K562 (cell line): ENCODE results near the gene ZNF582. TPM values are rescaled to one million over a fixed set of nuclear protein-coding genes. Genes with fewer than 3 reads are reported as not detected.
"Not testable (repeated sequence)": the region's sequence is repeated elsewhere in the genome, so short reads cannot be mapped to it uniquely, and the experiment has no call there.

Experiments used
- ATAC-seq: fragments of 200-7000 bp; cut with Tn5 transposase; 3 replicates; pipeline ENCODE4 v1.9.1; 2020; ENCODE audit warnings: moderate library complexity
- BruUV-seq: library from RNA; stranded (reverse); fragments of 400-500 nt; replicated peaks from 2 replicates; lab custom pipeline; 2021; lab: Mats Ljungman, UMichigan
- CTCF ChIA-PET: fragments of 300-600 bp; formaldehyde crosslinking; extraction: SDS; loops from one replicate; lab custom pipeline; 2021; ENCODE audit warnings: low intra/inter-chr PET ratio; lab: Yijun Ruan, JAX
- POLR2A ChIA-PET: fragments of 300-600, 350-650 bp; sonication (Branson Sonifier 250); formaldehyde crosslinking; extraction: SDS; loops from one replicate; lab custom pipeline; 2021; ENCODE audit warnings: antibody characterized with exemption, inconsistent platforms; lab: Yijun Ruan, JAX
- DNase-seq, 4 experiments: peaks; one replicate each; pipeline versions ENCODE4 v3.0.0 to v3.0.0-alpha.2; 2011 to 2018; ENCODE audit warnings: low spot score in 3 of 4, mixed read lengths in 3 of 4; ENCODE audit errors: extremely low read depth in 1 of 4
- FAIRE-seq: peaks from 2 replicates; lab custom pipeline; 2011; peaks lifted over from hg19 to GRCh38; lab: Jason Lieb, UNC
- H2AFZ ChIP-seq: 2 replicates; pipeline ENCODE4 v1.6.0; 2011; ENCODE audit warnings: low read depth, low read length, control low read depth, inconsistent platforms
- H3K27ac ChIP-seq: fragments of 200-600 bp; 3 replicates; pipeline ENCODE4 v1.8.0; 2011; ENCODE audit warnings: low read depth, mild to moderate bottlenecking, control low read depth, inconsistent platforms, low read length, moderate library complexity, mixed read lengths; ENCODE audit errors: extremely low read depth
- H3K27me3 ChIP-seq, 2 experiments: fragments of 300-600 bp in 1 of 2; 2 replicates in 1 of 2; 3 replicates in 1 of 2; pipeline versions ENCODE4 v1.6.0 to v1.8.0; 2011; ENCODE audit warnings: inconsistent platforms in 2 of 2, low read length in 2 of 2, mild to moderate bottlenecking in 1 of 2, mixed read lengths in 1 of 2, moderate library complexity in 1 of 2; ENCODE audit not compliant: control insufficient read depth in 2 of 2, insufficient read depth in 2 of 2
- H3K36me3 ChIP-seq: fragments of 300-600 bp; 3 replicates; pipeline ENCODE4 v1.8.0; 2011; ENCODE audit warnings: mild to moderate bottlenecking, low read length, inconsistent platforms; ENCODE audit not compliant: control insufficient read depth, insufficient read depth
- H3K4me1 ChIP-seq, 2 experiments: fragments of 200-600 bp in 1 of 2; replicated peaks in 1 of 2; 2 replicates in 1 of 2; 3 replicates in 1 of 2; pipeline versions ENCODE4 v1.5.1 to v1.8.0; 2011; ENCODE audit warnings: inconsistent platforms in 2 of 2, low read length in 2 of 2, mild to moderate bottlenecking in 1 of 2, mixed read lengths in 1 of 2, moderate library complexity in 1 of 2; ENCODE audit not compliant: control insufficient read depth in 2 of 2, insufficient read depth in 2 of 2
- H3K4me2 ChIP-seq: 2 replicates; pipeline ENCODE4 v1.6.1; 2011; ENCODE audit warnings: low read length, control low read depth, inconsistent platforms, mixed read lengths; ENCODE audit not compliant: insufficient read depth
- H3K4me3 ChIP-seq: fragments of 200-600 bp; sonication (generic), shearing (Covaris generic); 2 replicates; pipeline ENCODE4 v1.5.1; 2016; ENCODE audit warnings: control low read depth, inconsistent platforms
- H3K79me2 ChIP-seq: fragments of 200-600 bp; 3 replicates; pipeline ENCODE4 v1.8.0; 2011; ENCODE audit warnings: low read length, inconsistent platforms; ENCODE audit not compliant: control insufficient read depth, insufficient read depth
- H3K9ac ChIP-seq, 2 experiments: 2 replicates each; pipeline versions ENCODE4 v1.6.0 to v1.6.1; 2011; ENCODE audit warnings: low read depth in 2 of 2, low read length in 2 of 2, control low read depth in 1 of 2, inconsistent platforms in 1 of 2, mild to moderate bottlenecking in 1 of 2, mixed read lengths in 1 of 2; ENCODE audit not compliant: insufficient read depth in 1 of 2
- H3K9me1 ChIP-seq: one replicate; pipeline ENCODE4 v1.6.0; 2011; ENCODE audit warnings: inconsistent platforms, mild to moderate bottlenecking, low read length, moderate library complexity; ENCODE audit not compliant: control insufficient read depth, insufficient read depth
- H3K9me3 ChIP-seq: replicated peaks from 2 replicates; pipeline ENCODE4 v1.5.1; 2011; ENCODE audit warnings: low read depth, low read length, inconsistent platforms; ENCODE audit not compliant: control insufficient read depth, insufficient read depth
- H4K20me1 ChIP-seq: replicated peaks from 2 replicates; pipeline ENCODE4 v1.6.1; 2011; ENCODE audit warnings: low read length, inconsistent platforms, mixed read lengths; ENCODE audit not compliant: control insufficient read depth, insufficient read depth
- ELK1 ChIP-seq: sonication (generic); formaldehyde crosslinking; IDR thresholded peaks from 2 replicates; pipeline ENCODE4 v1.8.1; 2022; ENCODE audit warnings: missing genetic modification reagents
- KAT8 ChIP-seq: fragments of 450-650 bp; IDR thresholded peaks from 2 replicates; pipeline ENCODE4 v1.6.1; 2016; ENCODE audit warnings: low read depth, mild to moderate bottlenecking
- ZFP36 ChIP-seq: fragments of 150-350 bp; IDR thresholded peaks from 2 replicates; pipeline ENCODE4 v1.6.1; 2018; ENCODE audit warnings: low read length, low read depth; ENCODE audit not compliant: partially characterized antibody
- ZNF431 ChIP-seq: sonication (generic); formaldehyde crosslinking; IDR thresholded peaks from 2 replicates; pipeline ENCODE4 v1.8.0; 2022; ENCODE audit warnings: mild to moderate bottlenecking, missing genetic modification reagents
- WGBS: fragments of 100-300 bp; shearing (Covaris generic); methylation state at CpG from one replicate; pipeline ENCODE4 v1.1.6; 2016; ENCODE audit warnings: low coverage, mixed read lengths; ENCODE audit not compliant: insufficient coverage; ENCODE audit errors: missing lambda C conversion rate; 5-methylcytosine and 5-hydroxymethylcytosine counted together
- in situ Hi-C: fragments of 300-500 bp; cut with MboI; formaldehyde crosslinking; loops from 4 replicates; pipeline ENCODE4 v1.15.0; 2018; ENCODE audit warnings: inconsistent platforms, mixed read lengths
- intact Hi-C: fragments of 100-400 bp; cut with micrococcal nuclease; formaldehyde crosslinking; loops from 2 replicates; pipeline ENCODE4 v1.14.2; 2022
- polyA plus RNA-seq, 8 experiments: library from polyadenylated mRNA; depleted of rRNA in 4 of 8; stranded (reverse) in 5 of 8; unstranded in 3 of 8; fragments of >200 nt; fragmentation: Nextera tagmentation in 2 of 8; fragmentation: Illumina TruSeq in 1 of 8; extraction: Ambion mirVana in 2 of 8; extraction: Trizol in 1 of 8; gene quantifications; 2 replicates each; pipeline versions ENCODE4 v1.2.1 to v1.2.3, GENCODE V29; 2011 to 2014; ENCODE audit warnings: inconsistent platforms in 1 of 8, missing spikeins in 1 of 8
- total RNA-seq, 7 experiments: library from RNA; depleted of rRNA in 6 of 7; stranded (reverse); fragments of >200 nt in 6 of 7; fragmentation: Illumina TruSeq in 2 of 7; extraction: Trizol in 2 of 7; gene quantifications; 2 replicates each; pipeline versions ENCODE4 v1.2.1 to v1.2.3, GENCODE V29; 2011 to 2021; ENCODE audit warnings: low replicate concordance in 1 of 7

Gene ZNF582
- total and polyA plus RNA-seq, 9 of the 15 experiments (the other 6 are each of a cell fraction or from before 2014, with no cell fraction given), result 0.72 to 3.3 (median 1.6) TPM

- Histone ChIP-seq H3K36me3 (no peaks in the 10 kb centered on the region), H3K4me1 (peaks cover 4 to 12% of the 10 kb centered on the region in 2 experiments; a peak in 4 of 5 replicates), H3K27ac (no peak overlapping the region), H4K20me1 (no peaks in the 10 kb centered on the region), H3K27me3 (no peaks in the 10 kb centered on the region), H3K4me3 (no peak overlapping the region), H3K9me3 (peaks cover 3% of the 10 kb centered on the region; the same call in 1 of the 2 replicates), H3K79me2 (no peaks in the 10 kb centered on the region), H2AFZ (no peak overlapping the region), H3K4me2 (no peak overlapping the region), H3K9ac (no peak overlapping the region)
- no TSS peak for BruUV-seq
- in situ Hi-C loops, result loop anchor here (10.0 kb wide), 1 partner anchor 267 kb away; no protein-coding TSS in a partner anchor
- ATAC-seq (no peak), DNase-seq (no peak)
- CTCF ChIA-PET, result interaction anchor here (0.6 kb wide), 1 partner anchor 1338 kb away, joined by 4 read pairs; no protein-coding TSS in a partner anchor
- TF ChIP-seq ZNF431 (CRISPR knock-in tag) (no peak), KAT8 (no peak), ELK1 (CRISPR knock-in tag) (no peak), ZFP36 (peak; percentile 50)
- TF ChIP-seq, all 486 proteins: peak for 1
- intact Hi-C loops, result no loop called here
- H3K9me1 ChIP-seq, result no peaks in the 10 kb centered on the region
- FAIRE-seq, result no peak
- POLR2A ChIA-PET, result no interaction called here
These were observed 51.4 kb downstream of the ZNF582 start for GRCh38 chr19:56341948-56342347.

- H3K27me3 ChIP-seq, POLR2A ChIA-PET, H3K79me2 ChIP-seq, H3K4me2 ChIP-seq, intact Hi-C loops, H3K4me3 ChIP-seq, FAIRE-seq, H2AFZ ChIP-seq, H3K27ac ChIP-seq, H3K9ac ChIP-seq, H3K4me1 ChIP-seq, BruUV-seq, DNase-seq, H3K9me3 ChIP-seq, H3K9me1 ChIP-seq, CTCF ChIA-PET, ATAC-seq, H4K20me1 ChIP-seq, H3K36me3 ChIP-seq, in situ Hi-C loops: not testable (repeated sequence)
- 95% methylated on average over 6 of the region's 10 CpGs for WGBS
These were observed 54.3 kb downstream of the ZNF582 start for GRCh38 chr19:56339031-56339430.

GRCh38 chr19:56337077-56337476 is 56.3 kb downstream of the ZNF582 start:
- BruUV-seq, H3K9me3 ChIP-seq, H3K79me2 ChIP-seq, H4K20me1 ChIP-seq, H3K4me1 ChIP-seq, POLR2A ChIA-PET, H3K27me3 ChIP-seq, H3K27ac ChIP-seq, intact Hi-C loops, H3K4me2 ChIP-seq, H3K9ac ChIP-seq, ATAC-seq, H3K36me3 ChIP-seq, in situ Hi-C loops, CTCF ChIA-PET, FAIRE-seq, H2AFZ ChIP-seq, DNase-seq, H3K4me3 ChIP-seq, H3K9me1 ChIP-seq: not testable (repeated sequence)
- 14% methylated on average over 6 of the region's 8 CpGs for WGBS
